Measurements from ENCODE around the gene LIMA1.
"Not testable (repeated sequence)": the region's sequence is repeated elsewhere in the genome, so short reads cannot be mapped to it uniquely, and the experiment has no call there.

Gene LIMA1

GRCh38 chr12:50283229-50283923, at the start of gene LIMA1:
LIMA1 (minus strand) TSS chr12:50283520; CDS start chr12:50248751, 34,769 bp downstream.
- in situ Hi-C loops (cut with MboI; ENCODE audit: low sequenced_read_pairs): no loop called here

- in situ Hi-C loops (cut with MboI; ENCODE audit: low sequenced_read_pairs): no loop called here
Measured at GRCh38 chr12:50331745-50332144, 48.4 kb upstream of the LIMA1 start.

DNA sequence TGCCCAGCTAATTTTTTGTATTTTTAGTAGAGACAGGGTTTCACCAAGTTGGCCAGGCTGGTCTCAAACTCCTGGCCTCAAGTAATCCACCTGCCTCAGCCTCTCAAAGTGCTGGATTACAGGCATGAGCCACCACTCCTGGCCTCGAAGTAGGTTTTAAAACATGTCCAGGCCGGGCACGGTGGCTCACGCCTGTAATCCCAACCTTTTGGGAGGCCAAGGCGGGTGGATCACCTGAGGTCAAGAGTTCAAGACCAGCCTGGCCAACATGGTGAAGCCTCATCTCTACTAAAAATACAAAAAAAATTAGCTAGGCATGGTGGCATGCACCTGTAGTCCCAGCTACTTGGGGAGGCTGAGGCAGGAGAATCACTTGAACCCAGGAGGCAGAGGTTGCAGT, 45.3 kb upstream of the LIMA1 start:
- in situ Hi-C loops (cut with MboI; ENCODE audit: low sequenced_read_pairs): not testable (repeated sequence)

DNA sequence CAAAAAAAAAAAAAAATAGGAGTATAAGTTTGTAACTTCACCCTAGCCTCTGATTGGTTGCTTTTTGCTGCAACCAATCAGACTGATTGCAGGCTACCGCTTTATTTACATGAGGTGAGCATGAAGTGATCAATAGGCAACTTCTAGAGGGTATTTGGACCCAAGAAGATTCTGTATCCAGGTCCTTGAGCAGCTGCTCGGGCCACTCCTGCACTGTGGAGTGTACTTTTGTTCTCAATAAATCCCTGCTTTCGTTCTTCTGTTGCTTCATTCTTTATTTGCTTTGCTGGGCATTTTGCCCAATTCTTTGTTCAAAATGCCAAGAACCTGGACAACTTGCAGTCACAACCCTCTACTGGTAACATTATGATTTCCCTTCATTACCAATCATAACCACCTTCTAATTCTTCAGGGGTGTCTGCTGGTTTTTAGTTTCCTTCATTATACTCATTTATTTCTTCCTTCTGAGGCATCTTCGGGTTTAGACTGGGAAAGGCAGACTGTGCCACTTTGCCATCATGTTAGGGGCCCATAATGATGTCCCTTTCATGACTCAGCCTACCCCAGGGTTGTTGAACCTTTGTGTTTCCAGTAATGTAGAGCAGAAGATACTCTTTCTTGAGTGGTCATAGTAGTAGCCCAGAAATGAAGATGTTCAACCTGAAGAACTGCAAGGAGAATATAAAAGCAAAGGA, 43.4 kb upstream of the LIMA1 start:
- in situ Hi-C loops (cut with MboI; ENCODE audit: low sequenced_read_pairs): no loop called here

GRCh38 chr12:50325890-50326391, 42.6 kb upstream of the LIMA1 start:
- in situ Hi-C loops (cut with MboI; ENCODE audit: low sequenced_read_pairs): no loop called here

- in situ Hi-C loops (cut with MboI; ENCODE audit: low sequenced_read_pairs): not testable (repeated sequence)
Measured at GRCh38 chr12:50324770-50325169, 41.5 kb upstream of the LIMA1 start.

- in situ Hi-C loops (cut with MboI; ENCODE audit: low sequenced_read_pairs): not testable (repeated sequence)
Measured at GRCh38 chr12:50324077-50324476, 40.8 kb upstream of the LIMA1 start.

GRCh38 chr12:50322206-50322605, 38.9 kb upstream of the LIMA1 start:
- in situ Hi-C loops (cut with MboI; ENCODE audit: low sequenced_read_pairs): no loop called here

- in situ Hi-C loops (cut with MboI; ENCODE audit: low sequenced_read_pairs): no loop called here
Measured at GRCh38 chr12:50317203-50317602, 33.9 kb upstream of the LIMA1 start.

DNA sequence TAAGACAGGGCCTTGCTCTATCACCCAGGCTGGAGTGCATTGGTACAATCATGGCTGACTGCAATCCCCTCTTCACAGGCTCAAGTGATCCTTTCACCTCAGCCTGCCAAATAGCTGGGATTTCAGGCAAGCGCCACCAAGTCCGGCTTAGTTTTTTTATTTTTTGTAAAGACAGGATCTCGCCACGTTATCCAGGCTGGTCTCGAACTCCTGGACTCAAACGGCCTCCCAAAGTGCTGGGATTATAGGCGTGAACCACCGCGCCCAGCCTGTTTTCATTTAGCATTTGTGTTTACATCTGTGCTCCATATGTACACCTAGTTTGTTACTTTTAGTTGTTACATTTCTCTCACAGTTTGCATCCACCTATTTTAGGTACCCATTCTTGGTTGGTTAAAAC, 32.5 kb upstream of the LIMA1 start:
- in situ Hi-C loops (cut with MboI; ENCODE audit: low sequenced_read_pairs): no loop called here

DNA sequence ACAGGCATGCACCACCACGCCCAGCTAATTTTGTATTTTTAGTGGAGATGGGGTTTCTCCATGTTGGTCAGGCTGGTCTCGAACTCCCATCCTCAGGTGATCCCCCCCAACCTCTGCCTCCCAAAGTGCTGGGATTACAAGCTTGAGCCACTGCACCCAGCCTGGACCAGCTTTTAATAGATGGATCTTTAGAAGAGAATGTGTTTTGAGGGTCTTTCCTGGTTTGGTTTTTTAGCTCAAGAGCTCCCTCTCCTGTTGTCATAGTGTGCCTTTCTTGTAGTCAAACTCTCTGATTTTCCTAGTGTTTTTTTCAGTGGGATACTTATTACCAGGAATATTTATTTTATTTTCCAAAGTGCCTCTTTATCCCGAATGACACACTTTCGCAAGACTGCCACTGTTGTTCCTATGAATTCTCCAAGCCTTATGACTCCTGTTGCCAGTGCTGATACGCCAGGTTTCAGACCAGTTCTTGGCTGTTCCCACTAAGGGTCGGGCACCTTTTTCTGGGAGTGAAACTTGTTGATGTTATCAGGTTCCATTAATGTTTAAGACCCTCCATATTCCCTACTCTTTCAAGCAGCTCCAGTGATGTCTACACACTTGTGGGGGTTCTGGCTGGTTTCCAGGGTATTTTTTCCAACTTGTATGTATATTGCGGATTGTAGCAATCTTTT, 31.5 kb upstream of the LIMA1 start:
- in situ Hi-C loops (cut with MboI; ENCODE audit: low sequenced_read_pairs): no loop called here

- in situ Hi-C loops (cut with MboI; ENCODE audit: low sequenced_read_pairs): not testable (repeated sequence)
Measured at GRCh38 chr12:50313971-50314370, 30.7 kb upstream of the LIMA1 start.

DNA sequence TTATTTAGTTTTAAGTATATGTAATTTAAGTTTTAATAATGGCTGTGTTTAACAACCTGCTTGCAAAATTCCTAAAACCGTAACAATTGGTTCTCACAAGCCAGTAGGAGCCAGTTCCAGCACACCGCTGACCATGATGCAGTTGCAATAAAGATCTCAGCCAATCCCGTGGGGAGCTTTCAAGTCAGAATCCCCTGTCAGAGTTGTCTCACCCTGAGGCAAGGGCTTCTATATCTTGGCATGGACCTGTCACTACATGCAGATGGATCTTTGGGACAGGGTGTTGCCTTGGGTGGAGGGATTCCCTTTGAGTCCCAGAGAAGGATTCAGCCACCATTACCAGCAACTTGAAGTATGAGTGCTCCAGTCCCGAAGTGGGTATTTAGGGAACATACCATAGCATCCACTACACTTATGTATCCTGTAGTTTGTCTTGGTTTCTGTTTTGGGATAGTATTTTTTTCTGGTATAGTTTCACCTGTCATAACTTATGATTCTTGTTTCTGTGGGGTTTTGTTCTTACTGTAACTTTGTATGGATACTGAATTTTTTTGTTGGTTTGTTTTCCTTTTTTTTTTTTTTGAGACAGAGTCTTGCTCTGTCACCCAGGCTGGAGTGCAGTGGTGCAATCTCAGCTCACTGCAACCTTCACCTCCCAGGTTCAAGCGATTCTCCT, 30.1 kb upstream of the LIMA1 start:
- in situ Hi-C loops (cut with MboI; ENCODE audit: low sequenced_read_pairs): no loop called here

DNA sequence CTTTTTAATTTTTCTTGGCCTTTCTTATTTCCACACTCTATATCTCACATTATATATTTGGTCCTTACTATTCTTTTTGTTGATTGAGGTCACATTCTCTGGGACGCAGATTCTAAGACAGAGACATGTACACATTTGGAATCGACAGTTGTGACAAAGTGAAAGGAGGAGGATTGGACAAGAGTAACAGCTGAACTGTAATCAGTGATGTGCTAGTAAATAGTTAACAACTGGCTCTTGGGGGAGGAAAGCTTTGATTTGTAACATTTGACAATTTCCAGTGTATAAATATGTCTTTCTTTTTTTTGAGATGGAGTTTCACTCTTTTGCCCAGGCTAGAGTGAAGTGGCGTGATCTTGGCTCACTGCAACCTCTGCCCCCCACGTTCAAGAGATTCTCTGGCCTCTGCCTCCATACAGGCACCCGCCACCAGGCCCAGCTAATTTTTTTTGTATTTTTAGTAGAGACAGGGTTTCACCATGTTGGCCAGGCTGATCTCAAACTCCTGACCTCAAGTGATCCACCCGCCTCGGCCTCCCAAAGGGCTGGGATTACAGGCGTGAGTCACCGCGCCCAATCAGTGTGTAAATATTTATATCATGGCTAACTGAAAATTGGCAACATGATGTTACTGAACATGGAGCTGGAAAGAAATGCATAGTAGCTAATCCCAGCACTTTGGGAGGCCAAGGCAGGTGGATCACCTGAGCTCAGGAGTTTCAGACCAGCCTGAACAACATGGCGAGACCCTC, 28.7 kb upstream of the LIMA1 start:
- in situ Hi-C loops (cut with MboI; ENCODE audit: low sequenced_read_pairs): not testable (repeated sequence)

- in situ Hi-C loops (cut with MboI; ENCODE audit: low sequenced_read_pairs): no loop called here
Measured at GRCh38 chr12:50309950-50310349, 26.6 kb upstream of the LIMA1 start.

DNA sequence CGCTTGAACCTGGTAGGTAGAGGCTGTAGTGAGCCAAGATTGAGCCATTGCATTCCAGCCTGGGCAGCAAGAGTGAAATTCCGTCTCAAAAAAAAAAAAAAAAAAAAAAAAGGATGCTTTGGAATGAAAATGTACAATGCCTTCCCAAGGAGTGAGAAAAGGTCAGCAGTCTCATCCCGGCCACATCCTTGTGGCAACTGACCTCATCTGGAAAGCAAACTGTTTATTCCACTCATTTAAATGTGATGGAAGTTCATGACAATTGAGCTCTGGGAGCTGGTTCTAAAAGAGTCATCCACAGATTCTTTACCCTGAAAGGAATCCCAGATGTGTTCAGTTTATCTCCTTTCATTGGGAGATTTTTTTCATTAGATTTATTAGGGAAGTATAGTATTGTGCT, 19.4 kb upstream of the LIMA1 start:
- in situ Hi-C loops (cut with MboI; ENCODE audit: low sequenced_read_pairs): no loop called here

GRCh38 chr12:50297996-50298395, 14.7 kb upstream of the LIMA1 start:
- in situ Hi-C loops (cut with MboI; ENCODE audit: low sequenced_read_pairs): no loop called here

DNA sequence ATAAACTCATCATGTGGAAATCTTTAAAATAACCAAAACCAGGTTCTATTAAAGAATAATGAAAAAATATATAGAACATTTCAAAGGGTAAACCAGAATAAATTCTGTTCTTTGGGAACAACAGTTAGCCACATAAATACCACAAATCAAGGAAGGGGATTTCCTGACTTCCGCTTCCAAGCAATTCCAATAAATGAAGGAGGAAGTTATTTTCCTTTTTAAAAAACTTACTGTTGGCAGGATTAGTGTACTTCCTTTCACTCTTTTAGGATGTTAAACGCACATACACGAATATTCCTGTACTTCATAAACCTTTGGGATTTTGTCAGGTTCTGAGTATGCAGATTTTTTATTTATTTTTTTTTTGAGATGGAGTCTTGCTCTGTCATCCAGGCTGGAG, 13.7 kb upstream of the LIMA1 start:
- in situ Hi-C loops (cut with MboI; ENCODE audit: low sequenced_read_pairs): no loop called here

- in situ Hi-C loops (cut with MboI; ENCODE audit: low sequenced_read_pairs): no loop called here
Measured at GRCh38 chr12:50296554-50296953, 13.2 kb upstream of the LIMA1 start.

GRCh38 chr12:50291377-50291776, 8.1 kb upstream of the LIMA1 start:
- in situ Hi-C loops (cut with MboI; ENCODE audit: low sequenced_read_pairs): no loop called here

- in situ Hi-C loops (cut with MboI; ENCODE audit: low sequenced_read_pairs): not testable (repeated sequence)
Measured at GRCh38 chr12:50290692-50291091, 7.4 kb upstream of the LIMA1 start.

All from HL-60/S4 treated with phorbol 12-myristate 13-acetate at 8.2 ng/mL for 4 days and 3 days (cell line).